Right kidney (tissue), 1 donor: Measurements from ENCODE around the gene TSPAN31.
A peak's percentile ranks its signal among the peaks of the same experiment; 100 is the strongest.

ENCODE experiments used
- DNase-seq: peaks from one replicate; pipeline ENCODE4 v3.0.0-alpha.2; 2016

Gene TSPAN31

GRCh38 chr12:57735198-57735855 lies 9.5 kb upstream of the TSPAN31 start:
- no peak for DNase-seq

DNA sequence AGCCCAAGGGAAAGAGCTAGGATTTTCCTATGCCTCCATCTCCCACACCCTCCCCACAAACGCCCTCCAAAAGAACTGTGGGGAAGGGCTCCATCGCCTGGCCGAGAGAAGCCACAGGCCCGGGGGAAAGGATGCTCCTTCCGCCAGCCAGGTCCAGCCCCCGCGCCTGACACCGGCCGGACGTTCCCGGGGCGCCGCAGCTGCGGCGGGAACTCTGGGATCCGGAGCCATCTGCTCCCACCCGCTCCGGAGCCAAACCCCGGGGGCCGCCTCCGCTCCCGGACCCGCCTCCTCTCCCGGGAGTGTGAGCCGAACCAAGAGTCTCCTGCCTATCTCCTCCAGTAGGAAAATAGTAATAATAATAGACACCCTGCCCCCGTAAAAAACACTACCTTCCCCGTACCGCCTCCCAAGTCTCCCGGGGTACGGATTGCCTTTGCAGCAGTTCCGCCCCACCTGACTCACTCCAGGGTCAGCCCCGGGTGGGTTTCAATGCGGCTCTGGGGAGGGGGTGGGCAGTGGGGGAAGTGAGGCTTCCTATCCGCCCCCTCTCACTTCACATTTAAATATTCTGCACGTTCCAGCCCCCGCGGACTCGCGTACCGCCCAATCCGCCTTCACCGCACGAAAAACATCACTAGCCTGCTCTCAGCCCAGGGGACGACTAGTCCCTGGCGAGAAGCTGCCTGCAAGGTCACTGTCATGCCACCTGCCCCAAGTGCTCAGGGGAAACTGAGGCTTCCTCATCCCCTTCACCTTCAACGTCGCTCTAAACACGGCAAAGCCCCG lies 8.7 kb upstream of the TSPAN31 start:
- peak; percentile 52 for DNase-seq

DNA sequence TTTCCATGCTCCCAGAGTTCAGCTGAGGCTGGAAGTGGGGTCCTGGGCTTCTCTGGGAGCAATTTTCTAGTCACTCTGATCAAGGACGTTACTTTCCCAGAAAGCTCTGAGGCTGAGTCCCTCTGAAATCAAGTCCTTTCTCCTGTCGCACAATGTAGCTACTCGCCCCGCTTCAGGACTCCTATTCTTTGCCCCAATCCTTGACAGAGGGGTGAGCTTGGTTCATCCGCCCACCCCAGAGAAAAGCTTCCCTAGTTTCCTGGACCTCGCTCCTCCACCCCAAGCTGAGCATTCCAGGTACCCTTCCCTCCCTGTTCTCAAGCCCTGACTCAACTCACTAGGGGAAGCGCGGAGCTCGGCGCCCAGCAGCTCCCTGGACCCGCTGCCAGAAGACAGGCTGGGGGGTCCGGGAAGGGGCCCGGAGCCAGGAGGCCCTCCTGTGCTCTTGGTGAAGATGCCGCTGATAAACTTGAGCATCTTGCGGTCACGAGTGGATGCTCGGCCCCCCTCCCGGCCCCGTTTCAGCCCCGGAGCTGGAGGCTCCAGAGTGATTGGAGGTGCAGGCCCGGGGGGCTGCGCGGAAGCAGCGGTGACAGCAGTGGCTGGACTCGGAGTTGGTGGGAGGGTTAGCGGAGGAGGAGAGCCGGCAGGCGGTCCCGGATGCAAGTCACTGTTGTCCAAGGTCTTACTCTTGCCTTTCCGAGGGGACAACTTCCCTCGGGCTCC lies 7.9 kb upstream of the TSPAN31 start:
- peak; percentile 36 for DNase-seq

DNA sequence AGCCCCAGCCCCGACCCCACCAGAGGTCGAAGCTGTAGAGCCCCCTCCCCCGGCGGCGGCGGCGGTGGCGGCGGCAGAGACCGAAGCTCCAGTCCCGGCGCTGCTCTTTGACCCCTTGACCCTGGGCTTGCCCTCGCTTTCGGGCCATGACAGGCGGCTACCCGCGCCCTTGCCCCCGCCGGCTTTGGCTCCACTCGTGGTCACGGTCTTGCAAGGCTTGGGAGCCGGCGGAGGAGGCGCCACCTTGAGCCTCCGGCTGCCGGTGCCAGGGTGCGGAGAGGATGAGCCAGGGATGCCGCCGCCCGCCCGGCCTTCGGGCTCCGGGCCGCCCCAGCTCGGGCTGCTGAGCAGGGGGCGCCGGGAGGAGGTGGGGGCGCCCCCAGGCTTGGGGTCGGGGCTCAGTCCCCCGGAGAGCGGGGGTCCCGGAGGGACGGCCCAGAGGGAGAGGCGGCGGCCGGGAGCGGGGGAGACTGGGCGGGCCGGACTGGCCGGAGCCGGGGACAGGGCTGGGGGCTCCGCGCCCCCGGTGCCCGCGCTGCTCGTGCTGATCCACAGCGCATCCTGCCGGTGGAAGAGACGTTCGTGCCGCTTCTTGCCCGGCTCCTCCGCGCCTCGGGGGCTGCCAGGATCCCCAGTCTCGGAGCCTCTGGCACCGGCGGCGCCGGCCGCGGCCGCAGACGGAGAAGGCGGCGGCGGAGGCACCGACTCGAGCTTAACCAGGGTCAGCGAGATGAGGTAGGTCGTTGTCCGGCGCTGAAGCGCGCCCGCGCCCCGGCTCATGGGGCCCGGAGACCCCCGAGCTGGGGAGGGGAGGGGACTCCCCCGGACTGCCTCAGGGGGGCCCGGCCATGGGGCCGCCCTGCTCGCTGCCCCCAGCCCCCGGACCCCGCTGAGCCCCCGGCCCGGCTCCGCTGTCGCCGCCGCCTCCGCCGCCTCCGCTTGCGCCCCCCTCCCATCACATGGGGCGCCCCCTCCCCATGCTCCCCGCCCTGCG lies 7.1 kb upstream of the TSPAN31 start:
- DNase-seq = peak; percentile 61

- no peak for DNase-seq
These were observed 6.1 kb upstream of the TSPAN31 start, which contains the start of gene AGAP2 for GRCh38 chr12:57738661-57739237. Gene AGAP2 (minus strand): TSS chr12:57738742. CDS start chr12:57738246, 496 bp downstream.

DNA sequence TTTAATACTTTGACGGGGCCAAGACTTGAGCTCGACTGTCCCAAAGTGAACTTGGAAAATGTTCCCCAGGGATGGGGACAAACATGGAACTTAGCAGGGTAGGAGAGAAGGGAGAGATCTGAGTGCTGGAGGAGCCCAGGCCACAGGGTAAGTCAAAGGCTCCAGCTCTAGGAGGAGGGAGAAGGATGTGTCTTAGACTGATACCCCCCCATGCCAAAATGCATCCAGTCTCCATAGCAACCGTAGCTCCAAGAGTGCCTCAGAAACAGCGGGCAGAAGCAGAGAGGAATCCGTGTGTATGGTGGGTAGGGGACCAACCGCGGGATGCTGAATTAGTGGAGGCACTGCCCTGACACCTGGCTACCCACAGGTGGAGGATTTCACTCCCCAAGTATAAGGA lies 5.5 kb upstream of the TSPAN31 start:
- no peak for DNase-seq

- no peak for DNase-seq
These were observed 4.8 kb upstream of the TSPAN31 start for GRCh38 chr12:57739914-57740538.

GRCh38 chr12:57740656-57741412 lies 4.0 kb upstream of the TSPAN31 start:
- DNase-seq = no peak

- no peak for DNase-seq
These were observed 3.4 kb upstream of the TSPAN31 start for GRCh38 chr12:57741413-57741789.

GRCh38 chr12:57741844-57742738 lies 2.7 kb upstream of the TSPAN31 start:
- DNase-seq = no peak

- no peak for DNase-seq
These were observed 1.1 kb upstream of the TSPAN31 start for GRCh38 chr12:57743769-57744168.

DNA sequence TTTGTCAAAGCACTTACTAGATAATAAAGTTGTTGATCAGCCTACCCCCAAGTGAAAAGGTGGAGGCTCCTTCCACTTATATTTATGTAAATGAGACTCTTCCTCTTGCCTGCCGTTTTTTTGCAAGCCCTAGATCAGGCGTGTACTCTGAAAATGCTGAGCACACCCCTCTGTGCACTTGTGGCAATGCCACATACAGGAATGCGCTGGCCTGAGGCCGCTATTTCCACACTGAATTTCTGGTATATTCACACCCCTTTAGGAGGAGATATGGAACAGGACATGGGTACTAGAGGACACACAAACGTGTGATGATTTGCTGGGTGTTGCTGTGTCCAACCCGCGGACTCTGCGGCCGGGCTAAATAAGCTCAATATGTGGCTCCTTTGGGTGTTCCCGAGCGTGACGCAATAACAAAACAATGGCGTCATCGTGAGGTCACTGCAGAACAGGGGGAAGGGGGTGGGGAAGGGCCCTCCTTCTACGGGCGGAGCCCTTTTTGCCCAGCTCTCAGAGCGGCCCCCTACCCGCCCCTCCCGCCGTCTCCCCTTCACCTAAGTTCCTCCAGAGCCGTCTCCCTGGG lies 554 bp upstream of the TSPAN31 start:
- peak; percentile 80 for DNase-seq

DNA sequence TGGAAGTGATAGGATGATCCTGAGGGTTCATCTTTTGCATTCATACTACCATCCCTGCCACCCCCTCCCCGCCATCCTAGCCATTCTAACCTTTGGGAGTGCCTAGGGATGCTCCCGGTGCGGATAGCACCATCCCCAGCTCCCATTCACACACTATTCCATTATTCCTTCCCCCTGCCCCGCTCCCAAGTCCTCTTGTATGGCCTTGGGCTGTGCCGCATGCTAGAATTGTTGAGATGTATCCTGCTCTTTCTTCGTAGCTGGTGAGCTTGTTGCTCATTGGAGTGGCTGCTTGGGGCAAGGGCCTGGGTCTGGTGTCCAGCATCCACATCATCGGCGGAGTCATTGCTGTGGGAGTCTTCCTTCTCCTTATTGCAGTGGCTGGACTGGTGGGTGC lies 644 bp downstream of the TSPAN31 start:
- no peak for DNase-seq

GRCh38 chr12:57746025-57746424 lies 1.2 kb downstream of the TSPAN31 start:
- no peak for DNase-seq

GRCh38 chr12:57749061-57749460 lies 4.2 kb downstream of the TSPAN31 start:
- no peak for DNase-seq

DNA sequence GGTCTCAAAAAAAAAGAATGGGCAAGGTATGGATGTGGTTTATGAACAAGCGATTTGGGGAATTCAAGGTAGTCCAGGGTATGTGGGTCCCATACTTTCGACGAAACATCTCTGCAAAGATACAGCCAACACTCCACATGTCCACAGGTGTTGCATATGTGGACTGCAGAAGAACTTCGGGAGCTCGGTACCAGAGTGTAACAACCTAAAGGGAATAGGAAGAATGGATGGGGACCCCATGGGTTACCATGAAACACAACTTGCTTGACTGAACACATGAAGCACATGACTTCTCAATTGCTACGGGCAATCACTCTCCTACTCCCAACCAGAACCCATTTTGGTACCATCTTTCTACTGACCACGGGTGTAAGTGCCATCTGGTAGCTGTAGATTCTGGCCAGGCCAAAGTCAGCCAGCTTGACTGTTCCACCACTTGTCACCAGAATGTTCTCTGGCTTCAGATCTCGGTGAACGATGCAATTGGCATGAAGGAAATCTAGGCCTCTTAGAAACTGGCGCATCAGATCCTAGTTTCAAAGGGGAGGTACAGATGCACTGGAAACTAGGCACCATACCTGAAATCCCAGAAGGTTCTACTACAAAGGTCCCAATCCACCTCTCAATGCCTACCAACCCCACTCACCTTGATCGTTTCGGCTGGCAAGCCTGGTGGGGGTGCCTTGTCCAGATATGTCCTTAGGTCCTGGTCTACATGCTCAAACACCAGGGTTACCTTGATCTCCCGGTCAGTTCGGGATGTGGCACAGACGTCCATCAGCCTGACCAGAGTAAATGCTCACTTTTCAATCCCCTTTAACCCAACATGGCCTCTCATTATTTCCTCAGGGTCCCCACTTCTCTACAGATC lies 6.0 kb downstream of the TSPAN31 start:
- no peak for DNase-seq

GRCh38 chr12:57751432-57751787 lies 6.6 kb downstream of the TSPAN31 start:
- DNase-seq = peak; percentile 32
